Measurements from ENCODE around the gene ESD.

DNA sequence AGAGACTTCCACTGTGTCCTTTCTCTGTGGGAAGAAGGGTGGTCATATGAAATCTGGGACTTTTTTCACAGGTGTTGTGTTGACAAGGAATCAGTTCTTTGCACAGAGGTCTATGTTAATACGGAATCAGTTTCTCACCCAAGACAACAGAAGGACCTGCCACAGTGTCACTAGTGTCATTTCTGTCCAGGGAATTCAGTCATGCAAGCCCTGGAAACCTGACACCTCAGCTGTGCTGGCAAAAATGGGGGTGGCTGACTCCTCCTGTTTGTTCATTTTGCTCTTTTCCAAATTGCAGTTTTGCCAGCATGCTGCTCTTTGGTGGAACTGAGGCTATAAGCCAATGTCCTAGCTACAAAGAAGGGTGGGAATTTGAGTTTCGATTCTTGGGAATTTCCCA is 49.8 kb upstream of the ESD start:
- no peak for TF ChIP-seq GATA2 (IDR thresholded peaks at IDR 0.05; ENCODE audit: low read depth, low read length)
- no peak for TF ChIP-seq GATA3 (IDR thresholded peaks at IDR 0.05; ENCODE audit: low read depth, low read length)
